Fibroblast of the conjunctiva (primary cell): Measurements from ENCODE around the gene PPM1F.

Experiments used
- DNase-seq: peaks from one replicate; pipeline ENCODE4 v3.0.0-alpha.2; 2010; ENCODE audit warnings: low read depth

PPM1F gene

DNA sequence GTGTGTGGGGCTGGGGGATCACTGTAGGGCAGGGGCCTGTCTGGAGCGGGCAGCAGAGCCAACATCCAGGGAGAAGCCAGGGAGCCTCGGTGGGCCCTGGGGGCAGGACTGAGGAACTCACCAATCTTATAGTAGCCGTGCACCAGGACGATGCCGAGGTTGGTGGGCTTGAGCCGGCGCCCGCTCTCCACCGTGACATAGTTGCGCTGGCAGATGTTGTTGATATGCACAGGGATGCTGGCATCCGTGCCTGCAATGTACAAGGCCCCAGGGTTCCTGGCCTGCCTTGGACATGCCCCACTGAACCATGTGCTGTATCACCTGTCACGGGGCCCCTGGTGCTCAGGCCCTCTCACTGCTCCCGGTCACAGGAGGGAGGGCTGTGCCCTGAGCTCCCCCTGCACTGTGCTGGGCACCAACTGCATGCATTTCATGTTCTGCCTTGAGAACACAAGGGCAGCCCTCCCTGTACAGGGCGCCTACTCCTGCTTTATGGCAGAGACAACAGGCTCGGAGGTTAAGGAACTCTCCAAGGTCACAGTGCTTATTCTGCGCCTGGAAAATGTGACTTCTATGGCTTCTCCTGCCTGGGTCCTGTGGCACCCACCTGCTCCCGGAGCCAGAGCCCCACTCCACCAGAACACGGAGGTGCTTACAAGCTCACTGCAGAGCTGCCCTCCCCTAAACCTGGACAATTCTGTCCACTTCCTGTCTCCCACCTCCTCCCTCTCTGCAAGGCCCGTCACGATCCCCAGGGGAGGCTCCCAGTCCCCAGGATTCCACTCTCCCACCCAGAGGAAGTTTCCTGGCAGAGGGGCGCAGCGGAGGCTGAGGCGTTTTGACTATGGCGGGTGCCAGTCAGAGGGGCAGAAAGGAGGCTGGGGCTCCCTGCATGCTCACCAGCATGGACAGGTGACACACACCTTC lies 7.8 kb upstream of the PPM1F start:
- no peak for DNase-seq

- DNase-seq, result no peak
These were observed 6.8 kb upstream of the PPM1F start for GRCh38 chr22:21959274-21960074.

GRCh38 chr22:21958360-21959273 lies 6.0 kb upstream of the PPM1F start:
- no peak for DNase-seq

DNA sequence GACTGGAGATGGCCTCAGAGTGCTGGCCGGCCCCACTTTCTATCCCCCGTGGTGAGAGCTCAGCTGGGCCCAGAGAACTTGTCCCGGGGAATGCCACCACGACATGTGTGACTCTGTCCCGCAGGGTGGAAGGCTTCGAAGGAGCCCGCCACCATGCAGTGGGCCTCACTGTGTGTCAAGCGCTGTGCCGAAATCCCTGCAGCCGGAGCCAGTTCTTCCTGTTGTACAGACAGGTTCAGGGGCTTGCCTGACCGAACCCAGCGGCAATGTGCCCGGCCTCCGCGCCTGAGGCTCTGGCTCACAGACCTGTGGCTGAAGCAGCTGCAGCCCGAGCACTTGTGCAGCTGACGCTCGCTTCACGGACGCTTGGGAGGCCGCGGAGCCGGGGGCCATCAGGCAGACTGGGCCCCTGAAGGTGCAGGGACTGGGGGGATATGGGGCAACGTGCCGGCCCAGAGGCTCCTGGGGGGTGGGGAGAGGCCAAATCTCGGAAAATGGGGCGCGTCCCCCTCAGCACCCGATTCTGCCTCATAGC lies 650 bp downstream of the PPM1F start:
- DNase-seq, result no peak

GRCh38 chr22:21951062-21951461 lies 1.6 kb downstream of the PPM1F start:
- DNase-seq, result no peak

GRCh38 chr22:21949948-21950347 lies 2.7 kb downstream of the PPM1F start:
- DNase-seq, result no peak

- no peak for DNase-seq
These were observed 3.1 kb downstream of the PPM1F start for GRCh38 chr22:21949569-21949918.

- DNase-seq, result no peak
These were observed 3.7 kb downstream of the PPM1F start for GRCh38 chr22:21948824-21949568.

DNA sequence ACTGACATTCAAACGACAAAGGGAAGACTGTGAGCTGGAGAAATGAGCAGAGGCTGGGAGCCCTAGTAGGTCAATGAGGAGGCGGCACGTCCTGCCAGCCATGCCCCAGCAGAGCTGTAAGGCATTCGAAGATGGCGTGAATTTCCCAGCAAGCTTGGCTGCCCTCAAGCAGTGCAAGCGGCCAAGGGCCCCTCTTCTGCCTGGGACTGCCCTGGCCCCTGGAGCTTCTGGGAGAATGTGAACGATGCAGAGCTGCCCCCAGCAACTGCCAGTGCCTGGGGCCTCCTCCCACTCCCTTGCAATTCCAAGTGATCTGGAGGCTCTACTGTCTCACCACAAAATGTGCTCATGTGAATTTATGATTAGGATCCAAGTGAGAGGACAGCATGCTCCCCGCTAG lies 4.3 kb downstream of the PPM1F start:
- DNase-seq, result no peak

- DNase-seq, result peak; percentile 17
These were observed 5.3 kb downstream of the PPM1F start for GRCh38 chr22:21947040-21948014.

GRCh38 chr22:21946262-21946925 lies 6.3 kb downstream of the PPM1F start:
- no peak for DNase-seq

DNA sequence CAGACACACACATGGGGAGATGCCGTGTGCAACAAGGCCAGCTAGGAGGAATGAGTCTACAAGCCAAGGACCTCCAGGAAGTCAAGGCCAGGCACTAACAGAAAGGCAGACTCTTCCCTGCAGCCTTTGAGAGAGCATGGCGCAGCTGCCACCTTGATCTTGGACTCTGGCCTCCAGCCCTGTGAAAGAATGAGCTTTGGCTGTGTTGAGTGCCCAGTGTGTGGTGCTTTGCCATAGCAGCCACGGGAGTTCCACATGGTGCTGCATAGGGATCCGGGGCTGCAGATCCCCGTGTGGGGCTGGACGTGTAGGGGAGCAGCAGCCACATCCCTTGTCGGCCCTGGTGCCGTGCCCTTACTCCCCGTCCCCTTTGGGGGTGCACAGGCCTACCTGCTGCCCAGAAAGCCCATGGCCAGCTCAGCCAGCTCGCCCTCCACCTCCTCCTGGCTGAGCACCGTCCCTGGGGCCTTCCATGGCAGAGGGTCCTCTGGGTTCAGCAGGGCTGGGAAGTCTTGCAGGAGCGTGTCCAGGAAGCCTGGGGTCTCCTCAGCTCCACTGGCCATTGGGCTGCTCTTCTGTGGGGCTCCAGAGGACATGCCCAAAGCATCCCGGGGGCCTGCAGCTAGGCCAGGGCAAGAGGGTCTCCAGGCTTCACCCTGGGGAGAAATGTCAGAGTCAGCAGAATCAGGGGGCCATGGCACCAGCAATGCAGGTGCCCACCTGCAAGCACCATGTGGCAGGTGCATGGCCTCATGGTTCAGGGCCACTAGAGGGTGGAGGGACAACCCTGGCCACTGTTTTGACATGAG lies 7.0 kb downstream of the PPM1F start:
- no peak for DNase-seq

DNA sequence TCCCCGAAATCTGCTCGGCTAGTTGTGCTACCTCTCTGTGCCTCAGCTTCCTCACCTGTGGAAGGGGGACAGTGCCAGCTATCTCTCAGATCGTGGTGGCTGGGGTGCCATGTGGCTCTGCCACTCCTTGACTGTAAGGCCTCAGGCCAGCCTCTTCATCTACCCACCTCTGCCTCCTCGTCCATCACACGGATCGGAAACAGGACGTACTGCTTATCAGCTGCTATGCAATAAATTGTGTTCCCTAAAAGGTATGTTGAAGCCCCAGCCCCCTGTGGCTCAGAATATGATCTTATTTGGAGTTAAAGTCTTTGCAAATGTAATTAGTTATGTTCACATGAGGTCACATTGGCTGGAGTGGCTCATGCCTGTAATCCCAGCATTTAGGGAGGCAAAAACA lies 7.8 kb downstream of the PPM1F start:
- no peak for DNase-seq

DNA sequence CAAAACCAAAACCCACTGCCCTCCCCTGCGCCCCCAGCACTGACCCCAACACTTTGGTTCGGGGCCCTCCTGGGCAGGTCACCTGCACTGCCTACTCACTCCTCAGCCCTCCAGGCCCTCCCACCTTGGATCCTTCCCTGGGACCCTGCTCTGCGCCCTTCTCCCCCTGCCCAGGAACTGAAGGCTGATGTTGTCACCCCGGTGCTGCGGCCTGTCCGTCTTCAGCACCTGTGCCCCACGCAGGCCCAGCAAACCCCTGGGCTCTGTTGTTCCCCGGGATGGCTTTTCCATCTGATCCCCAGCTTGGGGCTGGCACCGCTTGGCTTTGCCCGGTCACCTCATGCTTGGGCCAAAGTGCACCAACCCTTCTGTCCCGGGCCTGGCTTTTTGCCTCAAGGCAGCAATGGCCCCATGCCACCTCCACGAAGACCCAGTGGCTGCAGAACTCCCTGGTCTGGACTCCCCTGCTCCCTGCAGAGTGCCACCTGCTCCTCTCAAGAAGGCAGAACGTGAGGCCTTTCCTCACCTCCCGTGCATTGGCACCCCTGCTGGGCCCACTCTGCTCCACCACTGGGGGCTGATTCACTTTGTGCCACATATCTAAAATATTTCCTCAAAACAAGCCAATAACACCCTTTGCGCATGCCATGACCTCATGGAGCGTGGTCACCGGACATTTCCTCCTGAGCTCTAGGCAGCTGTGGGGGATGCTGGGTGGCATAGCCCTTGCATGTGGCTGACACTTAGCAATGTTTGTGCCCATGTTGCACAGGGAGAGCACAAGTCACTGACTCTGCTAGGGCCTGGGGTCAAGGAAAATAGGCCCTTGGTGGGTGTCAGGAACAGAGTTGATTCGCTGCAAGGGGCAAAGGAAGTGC lies 8.8 kb downstream of the PPM1F start:
- DNase-seq, result no peak

DNA sequence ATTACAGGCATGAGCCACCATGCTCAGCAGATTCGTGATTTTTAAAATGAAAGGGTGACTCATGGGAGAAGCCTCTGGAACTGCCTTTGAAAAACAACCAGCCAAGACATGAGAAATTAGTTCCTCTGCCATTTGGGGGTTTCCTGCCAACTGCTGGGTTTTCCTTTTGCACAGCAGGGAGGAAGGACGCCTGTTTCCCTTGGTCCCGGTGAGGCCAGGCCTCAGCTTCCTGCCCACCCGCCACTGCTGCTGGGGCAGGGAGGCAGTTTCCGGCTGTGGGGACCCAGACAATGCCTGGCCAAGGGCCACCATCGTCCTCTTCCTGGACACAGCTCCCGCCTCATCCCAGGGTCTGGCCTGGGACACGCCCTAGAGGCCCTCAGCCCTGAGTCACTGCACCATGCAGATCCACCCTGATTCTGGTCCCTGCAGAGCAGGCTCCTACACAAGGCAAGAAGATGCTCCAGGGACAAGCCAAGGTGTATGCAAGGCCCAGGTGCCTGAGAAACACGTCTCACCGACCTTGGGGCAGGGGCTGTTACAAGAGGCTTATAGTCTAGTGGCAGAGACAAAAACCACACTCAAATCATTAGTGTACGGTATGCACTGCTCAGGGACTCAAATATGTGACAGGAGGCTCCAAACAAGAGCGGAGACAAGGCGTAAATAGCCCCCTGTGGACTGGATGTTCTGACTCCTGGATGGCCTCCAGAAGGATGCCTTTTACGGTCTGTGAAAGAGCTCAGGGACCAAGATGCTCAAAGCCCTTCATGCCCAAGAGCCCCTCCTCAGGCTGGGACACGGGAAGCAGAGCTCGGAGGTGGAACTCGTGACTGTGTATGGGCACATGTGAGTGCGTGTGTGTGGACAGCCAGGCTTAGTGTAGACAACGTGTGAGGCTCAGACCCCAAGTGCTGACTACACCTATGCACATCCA lies 10.0 kb downstream of the PPM1F start:
- peak; percentile 52 for DNase-seq

GRCh38 chr22:21941921-21942320 lies 10.7 kb downstream of the PPM1F start:
- DNase-seq, result no peak
